HEK293 (cell line): Measurements from ENCODE around the gene SLC35A2.

Source experiments
- SCRT1 ChIP-seq: fragments of 450-650 bp; formaldehyde crosslinking; IDR thresholded peaks from 2 replicates; pipeline ENCODE4 v1.5.1; 2016; ENCODE audit warnings: missing biosample characterization, missing genetic modification characterization, borderline replicate concordance
- ZFHX2 ChIP-seq: fragments of 450-650 bp; formaldehyde crosslinking; conservative IDR thresholded peaks from 2 replicates; pipeline ENCODE4 v1.5.1; 2016; ENCODE audit warnings: missing biosample characterization, missing genetic modification characterization
- ZNF133 ChIP-seq: fragments of 450-650 bp; formaldehyde crosslinking; IDR thresholded peaks from 2 replicates; pipeline ENCODE4 v1.5.1; 2016; ENCODE audit warnings: missing biosample characterization, missing genetic modification characterization
- ZNF37A ChIP-seq: fragments of 450-650 bp; IDR thresholded peaks from 2 replicates; pipeline ENCODE4 v1.5.1; 2018; ENCODE audit warnings: missing biosample characterization, missing genetic modification characterization
- ZNF394 ChIP-seq: fragments of 450-650 bp; formaldehyde crosslinking; IDR thresholded peaks from 2 replicates; pipeline ENCODE4 v1.5.1; 2016; ENCODE audit warnings: missing biosample characterization, missing genetic modification characterization, mild to moderate bottlenecking, moderate library complexity, borderline replicate concordance
- ZNF433 ChIP-seq: fragments of 450-650 bp; formaldehyde crosslinking; IDR thresholded peaks from 2 replicates; pipeline ENCODE4 v1.5.1; 2016; ENCODE audit warnings: missing biosample characterization, missing genetic modification characterization, low read depth
- ZNF768 ChIP-seq: fragments of 450-650 bp; formaldehyde crosslinking; IDR thresholded peaks from 2 replicates; pipeline ENCODE4 v1.5.1; 2018; ENCODE audit warnings: missing biosample characterization, mild to moderate bottlenecking, missing genetic modification characterization
- ZSCAN30 ChIP-seq: fragments of 450-650 bp; IDR thresholded peaks from 2 replicates; pipeline ENCODE4 v1.5.1; 2018; ENCODE audit warnings: missing biosample characterization, mild to moderate bottlenecking, missing genetic modification characterization, moderate library complexity
- TF ChIP-seq, protein P1 (sequence below): fragments of 450-650 bp; formaldehyde crosslinking; IDR thresholded peaks from 2 replicates; pipeline ENCODE4 v1.5.1; 2016; ENCODE audit warnings: missing biosample characterization, missing genetic modification characterization
- TF ChIP-seq, protein P2 (sequence below): fragments of 450-650 bp; formaldehyde crosslinking; IDR thresholded peaks from 2 replicates; pipeline ENCODE4 v1.5.1; 2016; ENCODE audit warnings: missing biosample characterization, missing genetic modification characterization
- TF ChIP-seq, protein P3 (sequence below): fragments of 450-650 bp; formaldehyde crosslinking; IDR thresholded peaks from 2 replicates; pipeline ENCODE4 v1.5.1; 2016; ENCODE audit warnings: missing biosample characterization, missing genetic modification characterization
- TF ChIP-seq, protein P4 (sequence below): fragments of 450-650 bp; formaldehyde crosslinking; IDR thresholded peaks from 2 replicates; pipeline ENCODE4 v1.5.1; 2017; ENCODE audit warnings: missing biosample characterization, missing genetic modification characterization

DNA sequence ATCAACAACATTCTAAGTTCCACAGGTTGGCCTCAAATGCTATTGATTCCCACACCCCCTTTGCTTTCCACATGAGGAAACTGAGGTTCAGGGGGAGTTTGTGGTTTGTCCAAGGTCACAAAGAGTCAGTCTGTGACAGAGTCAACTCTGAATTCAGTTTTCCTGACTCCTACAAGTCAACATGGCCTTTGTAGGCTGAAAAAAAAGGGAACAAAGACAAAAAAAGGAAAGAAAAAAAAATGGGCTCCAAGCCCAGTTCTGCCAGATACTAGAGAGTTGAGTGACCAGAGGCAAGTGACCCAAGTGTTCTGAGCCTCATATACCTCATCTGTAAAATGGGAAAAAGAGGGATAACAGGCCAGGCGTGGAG lies 23.8 kb upstream of the SLC35A2 start:
- TF ChIP-seq, protein P1, sequence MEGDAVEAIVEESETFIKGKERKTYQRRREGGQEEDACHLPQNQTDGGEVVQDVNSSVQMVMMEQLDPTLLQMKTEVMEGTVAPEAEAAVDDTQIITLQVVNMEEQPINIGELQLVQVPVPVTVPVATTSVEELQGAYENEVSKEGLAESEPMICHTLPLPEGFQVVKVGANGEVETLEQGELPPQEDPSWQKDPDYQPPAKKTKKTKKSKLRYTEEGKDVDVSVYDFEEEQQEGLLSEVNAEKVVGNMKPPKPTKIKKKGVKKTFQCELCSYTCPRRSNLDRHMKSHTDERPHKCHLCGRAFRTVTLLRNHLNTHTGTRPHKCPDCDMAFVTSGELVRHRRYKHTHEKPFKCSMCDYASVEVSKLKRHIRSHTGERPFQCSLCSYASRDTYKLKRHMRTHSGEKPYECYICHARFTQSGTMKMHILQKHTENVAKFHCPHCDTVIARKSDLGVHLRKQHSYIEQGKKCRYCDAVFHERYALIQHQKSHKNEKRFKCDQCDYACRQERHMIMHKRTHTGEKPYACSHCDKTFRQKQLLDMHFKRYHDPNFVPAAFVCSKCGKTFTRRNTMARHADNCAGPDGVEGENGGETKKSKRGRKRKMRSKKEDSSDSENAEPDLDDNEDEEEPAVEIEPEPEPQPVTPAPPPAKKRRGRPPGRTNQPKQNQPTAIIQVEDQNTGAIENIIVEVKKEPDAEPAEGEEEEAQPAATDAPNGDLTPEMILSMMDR, result no peak
- TF ChIP-seq ZFHX2, result no peak
- TF ChIP-seq ZNF433 (tag by site-specific recombination), result no peak
- TF ChIP-seq ZNF133, result no peak
- no peak for TF ChIP-seq ZNF768 (tag by site-specific recombination)
- TF ChIP-seq, protein P2, sequence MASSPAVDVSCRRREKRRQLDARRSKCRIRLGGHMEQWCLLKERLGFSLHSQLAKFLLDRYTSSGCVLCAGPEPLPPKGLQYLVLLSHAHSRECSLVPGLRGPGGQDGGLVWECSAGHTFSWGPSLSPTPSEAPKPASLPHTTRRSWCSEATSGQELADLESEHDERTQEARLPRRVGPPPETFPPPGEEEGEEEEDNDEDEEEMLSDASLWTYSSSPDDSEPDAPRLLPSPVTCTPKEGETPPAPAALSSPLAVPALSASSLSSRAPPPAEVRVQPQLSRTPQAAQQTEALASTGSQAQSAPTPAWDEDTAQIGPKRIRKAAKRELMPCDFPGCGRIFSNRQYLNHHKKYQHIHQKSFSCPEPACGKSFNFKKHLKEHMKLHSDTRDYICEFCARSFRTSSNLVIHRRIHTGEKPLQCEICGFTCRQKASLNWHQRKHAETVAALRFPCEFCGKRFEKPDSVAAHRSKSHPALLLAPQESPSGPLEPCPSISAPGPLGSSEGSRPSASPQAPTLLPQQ (tag by site-specific recombination), result no peak
- no peak for TF ChIP-seq ZNF394 (tag by site-specific recombination)
- TF ChIP-seq, protein P3, sequence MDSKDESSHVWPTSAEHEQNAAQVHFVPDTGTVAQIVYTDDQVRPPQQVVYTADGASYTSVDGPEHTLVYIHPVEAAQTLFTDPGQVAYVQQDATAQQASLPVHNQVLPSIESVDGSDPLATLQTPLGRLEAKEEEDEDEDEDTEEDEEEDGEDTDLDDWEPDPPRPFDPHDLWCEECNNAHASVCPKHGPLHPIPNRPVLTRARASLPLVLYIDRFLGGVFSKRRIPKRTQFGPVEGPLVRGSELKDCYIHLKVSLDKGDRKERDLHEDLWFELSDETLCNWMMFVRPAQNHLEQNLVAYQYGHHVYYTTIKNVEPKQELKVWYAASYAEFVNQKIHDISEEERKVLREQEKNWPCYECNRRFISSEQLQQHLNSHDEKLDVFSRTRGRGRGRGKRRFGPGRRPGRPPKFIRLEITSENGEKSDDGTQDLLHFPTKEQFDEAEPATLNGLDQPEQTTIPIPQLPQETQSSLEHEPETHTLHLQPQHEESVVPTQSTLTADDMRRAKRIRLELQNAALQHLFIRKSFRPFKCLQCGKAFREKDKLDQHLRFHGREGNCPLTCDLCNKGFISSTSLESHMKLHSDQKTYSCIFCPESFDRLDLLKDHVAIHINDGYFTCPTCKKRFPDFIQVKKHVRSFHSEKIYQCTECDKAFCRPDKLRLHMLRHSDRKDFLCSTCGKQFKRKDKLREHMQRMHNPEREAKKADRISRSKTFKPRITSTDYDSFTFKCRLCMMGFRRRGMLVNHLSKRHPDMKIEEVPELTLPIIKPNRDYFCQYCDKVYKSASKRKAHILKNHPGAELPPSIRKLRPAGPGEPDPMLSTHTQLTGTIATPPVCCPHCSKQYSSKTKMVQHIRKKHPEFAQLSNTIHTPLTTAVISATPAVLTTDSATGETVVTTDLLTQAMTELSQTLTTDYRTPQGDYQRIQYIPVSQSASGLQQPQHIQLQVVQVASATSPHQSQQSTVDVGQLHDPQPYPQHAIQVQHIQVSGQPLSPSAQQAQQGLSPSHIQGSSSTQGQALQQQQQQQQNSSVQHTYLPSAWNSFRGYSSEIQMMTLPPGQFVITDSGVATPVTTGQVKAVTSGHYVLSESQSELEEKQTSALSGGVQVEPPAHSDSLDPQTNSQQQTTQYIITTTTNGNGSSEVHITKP (tag by site-specific recombination), result no peak
- TF ChIP-seq ZNF37A (tag by site-specific recombination), result no peak
- no peak for TF ChIP-seq SCRT1 (tag by site-specific recombination)
- TF ChIP-seq, protein P4, sequence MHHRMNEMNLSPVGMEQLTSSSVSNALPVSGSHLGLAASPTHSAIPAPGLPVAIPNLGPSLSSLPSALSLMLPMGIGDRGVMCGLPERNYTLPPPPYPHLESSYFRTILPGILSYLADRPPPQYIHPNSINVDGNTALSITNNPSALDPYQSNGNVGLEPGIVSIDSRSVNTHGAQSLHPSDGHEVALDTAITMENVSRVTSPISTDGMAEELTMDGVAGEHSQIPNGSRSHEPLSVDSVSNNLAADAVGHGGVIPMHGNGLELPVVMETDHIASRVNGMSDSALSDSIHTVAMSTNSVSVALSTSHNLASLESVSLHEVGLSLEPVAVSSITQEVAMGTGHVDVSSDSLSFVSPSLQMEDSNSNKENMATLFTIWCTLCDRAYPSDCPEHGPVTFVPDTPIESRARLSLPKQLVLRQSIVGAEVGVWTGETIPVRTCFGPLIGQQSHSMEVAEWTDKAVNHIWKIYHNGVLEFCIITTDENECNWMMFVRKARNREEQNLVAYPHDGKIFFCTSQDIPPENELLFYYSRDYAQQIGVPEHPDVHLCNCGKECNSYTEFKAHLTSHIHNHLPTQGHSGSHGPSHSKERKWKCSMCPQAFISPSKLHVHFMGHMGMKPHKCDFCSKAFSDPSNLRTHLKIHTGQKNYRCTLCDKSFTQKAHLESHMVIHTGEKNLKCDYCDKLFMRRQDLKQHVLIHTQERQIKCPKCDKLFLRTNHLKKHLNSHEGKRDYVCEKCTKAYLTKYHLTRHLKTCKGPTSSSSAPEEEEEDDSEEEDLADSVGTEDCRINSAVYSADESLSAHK, result no peak
- no peak for TF ChIP-seq ZSCAN30 (tag by site-specific recombination)
